HCEC 1CT (cell line): Measurements from ENCODE around the gene SLC15A4.
"Not testable (repeated sequence)": the region's sequence is repeated elsewhere in the genome, so short reads cannot be mapped to it uniquely, and the experiment has no call there.

Experiments used
- DNase-seq: peaks from one replicate; pipeline ENCODE4 v3.0.0-alpha.2; 2017

SLC15A4 gene

DNA sequence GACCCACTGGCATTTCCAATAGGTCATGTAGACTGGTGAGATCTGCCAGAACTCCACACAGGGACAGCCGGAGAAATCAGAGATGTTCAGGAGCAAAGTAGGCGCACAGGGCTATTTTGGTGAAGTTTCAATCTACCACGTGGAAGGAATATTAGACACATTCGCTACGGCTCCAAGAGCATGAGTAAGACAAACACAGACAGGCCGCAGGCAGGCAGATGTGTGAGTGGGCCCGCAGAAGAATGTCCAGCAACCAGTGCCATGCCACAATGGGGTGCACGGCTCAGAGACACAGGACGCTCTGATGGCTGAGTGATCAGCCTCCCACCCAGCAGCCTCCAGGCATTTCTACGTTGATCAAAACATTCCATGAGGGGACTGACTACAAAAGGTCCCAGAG is 10.4 kb downstream of the SLC15A4 start:
- DNase-seq = no peak

DNA sequence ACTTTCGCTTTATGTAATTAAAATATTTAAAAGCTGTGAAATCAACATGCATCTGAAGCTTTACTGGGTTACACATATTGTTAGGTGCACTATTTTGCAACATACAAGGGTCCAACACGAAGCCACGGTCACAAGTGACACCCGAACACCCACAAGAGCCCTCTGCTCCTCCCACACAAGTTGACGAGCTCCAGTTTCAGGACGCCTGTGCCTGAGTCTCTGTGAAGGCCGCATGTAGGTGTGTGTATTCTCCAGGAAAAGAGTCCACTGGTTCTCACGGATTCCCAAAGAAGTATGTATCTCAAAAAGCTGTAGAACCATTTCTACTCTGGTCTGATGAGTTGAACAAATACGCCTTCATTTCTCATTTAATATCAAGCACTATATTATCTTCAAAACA is 12.0 kb downstream of the SLC15A4 start:
- no peak for DNase-seq

DNA sequence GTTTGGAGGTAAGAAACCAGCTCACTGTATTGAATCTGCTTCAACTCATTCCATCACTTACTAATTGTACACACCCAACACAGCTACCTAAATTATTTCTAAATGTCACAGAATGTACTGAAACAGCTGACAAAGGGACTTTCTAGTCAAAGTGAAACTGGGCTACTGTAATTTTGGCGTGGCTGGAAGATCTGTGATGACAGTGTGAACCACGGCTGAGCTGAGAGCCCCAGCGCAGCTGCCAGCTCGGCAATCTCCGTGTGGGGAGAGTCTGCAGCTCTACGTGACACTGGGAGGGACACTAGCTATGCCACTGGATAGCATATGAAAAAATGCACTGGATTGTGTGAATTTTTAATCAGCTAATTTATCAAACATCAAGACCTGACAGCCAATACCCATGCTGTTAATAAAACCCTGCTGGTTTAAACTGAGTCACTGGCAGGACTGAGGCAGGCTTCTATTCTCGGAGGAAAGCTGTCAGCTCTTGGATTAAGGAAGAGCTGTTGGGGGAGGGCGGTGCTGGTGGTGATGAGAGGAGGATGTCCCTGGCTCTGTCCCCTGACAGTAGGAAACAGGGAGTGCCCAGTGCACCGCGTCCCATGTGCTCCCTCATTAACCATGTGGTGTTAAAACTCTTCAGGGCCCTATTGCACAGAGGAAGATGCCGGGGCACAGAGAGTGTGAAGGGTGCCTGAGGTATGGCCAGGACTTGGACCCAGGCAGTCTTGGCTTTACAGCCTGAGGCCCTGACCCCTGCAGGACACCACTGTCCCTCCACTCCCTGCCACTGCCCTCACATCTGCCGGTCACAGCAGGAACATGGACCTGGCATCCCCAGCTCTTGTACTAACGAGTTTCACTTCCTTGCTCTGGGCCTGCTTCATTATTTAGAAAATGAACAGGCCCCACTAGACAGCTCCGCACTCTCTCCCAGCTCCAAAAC is 13.3 kb downstream of the SLC15A4 start:
- peak; percentile 25 for DNase-seq

DNA sequence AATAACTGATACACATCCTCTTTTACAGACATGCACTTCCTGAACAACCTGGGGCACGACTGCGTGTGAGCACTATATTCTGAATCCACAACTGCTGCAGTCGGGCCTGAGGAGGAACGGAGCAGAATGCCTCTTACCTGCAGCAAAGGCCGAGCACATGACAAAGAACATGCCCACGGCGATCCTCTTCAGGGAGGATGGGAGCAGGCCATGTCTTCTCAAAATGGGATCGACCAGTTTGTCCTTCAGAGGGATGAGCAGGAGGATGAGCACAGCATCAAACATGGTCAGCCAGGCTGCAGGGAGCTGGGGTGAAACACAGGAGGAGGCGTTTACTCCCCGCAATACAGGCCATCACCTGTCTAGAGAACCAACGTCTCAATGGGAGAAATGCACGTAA is 15.1 kb downstream of the SLC15A4 start:
- DNase-seq = no peak

DNA sequence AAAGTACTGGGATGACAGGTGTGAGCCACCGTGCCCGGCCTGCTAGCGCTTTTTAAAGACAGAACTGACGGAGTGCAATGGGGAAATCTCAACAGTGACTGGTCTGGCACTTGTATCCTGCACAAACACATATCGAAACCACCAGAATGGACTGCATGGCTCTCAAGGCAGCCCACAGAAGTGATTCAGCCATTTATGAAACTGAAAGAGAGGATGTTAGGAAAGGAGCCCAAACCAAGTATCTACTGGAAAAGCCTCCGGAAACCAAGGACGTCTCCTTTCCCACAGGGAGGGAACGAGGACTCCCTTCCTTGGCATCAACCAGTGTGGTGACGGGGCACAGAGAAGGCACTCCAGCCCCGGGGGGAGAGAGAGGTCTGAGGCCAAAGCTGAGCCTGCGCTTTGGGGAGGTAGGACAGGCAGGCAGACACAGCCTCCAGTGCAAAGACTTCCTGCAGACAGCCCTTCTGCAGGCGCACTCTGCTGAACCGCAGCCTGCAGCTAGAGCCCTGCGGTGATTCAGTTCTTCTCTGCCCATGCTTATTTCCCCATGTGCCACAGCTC is 16.5 kb downstream of the SLC15A4 start:
- no peak for DNase-seq

DNA sequence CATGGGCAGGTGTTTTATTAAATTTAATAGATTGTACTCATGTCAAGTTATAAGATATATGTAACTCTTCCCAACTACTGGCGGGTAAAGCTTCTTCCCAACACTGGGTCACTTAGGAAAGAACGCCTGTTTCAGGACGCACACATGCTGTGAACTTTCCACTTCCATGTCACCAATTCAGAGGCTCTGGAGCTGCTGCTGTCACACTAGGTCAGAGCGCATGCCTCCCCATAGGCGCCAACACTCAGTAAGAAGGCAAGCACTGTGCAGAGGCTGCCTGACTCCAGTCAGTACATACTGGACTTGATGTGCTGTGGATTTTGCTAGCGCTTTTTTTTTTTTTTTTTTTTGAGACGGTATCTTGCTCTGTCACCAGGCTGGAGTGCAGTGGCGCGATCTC is 17.2 kb downstream of the SLC15A4 start:
- DNase-seq = no peak

DNA sequence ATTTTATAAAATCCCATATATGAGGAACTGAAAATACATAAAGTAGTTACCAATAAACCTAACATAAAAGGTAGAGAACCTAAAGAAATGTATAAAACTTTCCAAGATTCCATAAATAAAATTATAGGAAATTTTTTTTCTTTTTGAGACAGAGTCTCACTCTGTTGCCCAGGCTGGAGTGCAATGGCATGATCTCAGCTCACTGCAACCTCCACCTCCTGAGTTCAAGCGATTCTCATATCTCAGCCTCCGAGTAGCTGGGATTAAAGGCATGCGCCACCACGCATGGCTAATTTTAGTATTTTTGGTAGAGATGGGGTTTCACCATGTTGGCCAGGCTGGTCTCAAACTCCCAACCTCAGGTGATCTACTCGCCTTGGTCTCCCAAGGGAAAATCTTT is 18.4 kb downstream of the SLC15A4 start:
- DNase-seq = not testable (repeated sequence)

DNA sequence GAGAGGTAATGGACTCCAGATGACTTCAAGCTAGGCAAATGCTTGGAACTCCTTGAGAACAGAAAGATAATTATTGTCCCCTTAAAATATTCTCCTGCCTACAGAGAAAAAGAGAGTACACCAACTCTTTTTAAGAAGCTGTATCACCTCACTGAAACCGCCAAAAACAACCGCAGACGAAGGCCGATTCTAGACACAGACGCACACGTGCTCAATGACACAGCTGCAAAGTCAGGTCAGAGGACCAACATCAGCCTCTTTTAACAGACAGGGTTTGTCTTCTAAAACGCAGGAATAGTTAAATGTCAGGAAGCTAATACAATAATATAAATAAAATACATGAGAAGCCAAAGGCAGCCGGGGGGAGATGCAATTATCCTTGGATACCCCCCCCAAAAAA is 19.0 kb downstream of the SLC15A4 start:
- DNase-seq = no peak

DNA sequence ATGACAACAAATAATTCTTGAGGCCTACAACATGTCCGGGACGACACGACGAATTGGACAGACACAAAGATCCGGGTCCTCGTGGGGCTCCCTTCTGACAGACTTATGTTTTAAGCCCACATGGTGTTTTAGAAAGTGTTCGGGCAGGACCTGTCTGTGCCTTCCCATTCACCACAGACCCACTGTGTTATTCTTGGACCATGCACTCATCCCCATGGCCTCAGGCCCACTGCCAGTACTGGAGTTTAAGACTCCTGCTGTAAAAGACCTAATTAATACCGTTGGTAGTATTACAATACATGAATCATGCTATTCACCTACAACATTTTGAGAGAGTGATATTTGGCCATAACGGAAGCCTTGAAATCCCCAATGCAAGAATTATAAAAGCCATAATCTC is 20.0 kb downstream of the SLC15A4 start:
- DNase-seq = no peak

DNA sequence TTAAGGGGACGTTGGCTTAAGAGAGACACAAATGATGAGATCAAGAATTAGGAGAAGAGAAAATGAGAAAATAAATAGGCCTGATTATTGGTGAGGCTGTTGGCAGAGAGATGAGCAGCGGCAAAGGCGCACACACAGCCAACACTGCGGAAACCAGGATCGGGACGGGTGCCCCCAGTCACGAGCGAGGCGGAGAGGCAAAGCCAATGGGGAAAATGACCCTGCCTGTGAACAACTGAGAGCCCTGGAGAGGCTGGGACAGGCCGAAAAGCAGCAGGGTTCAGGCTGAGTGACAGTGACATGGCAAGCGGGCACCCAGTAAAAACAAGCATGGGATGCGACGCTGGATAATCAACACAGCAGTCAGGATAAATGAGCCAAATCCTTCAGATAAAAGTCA is 21.0 kb downstream of the SLC15A4 start:
- DNase-seq = no peak

DNA sequence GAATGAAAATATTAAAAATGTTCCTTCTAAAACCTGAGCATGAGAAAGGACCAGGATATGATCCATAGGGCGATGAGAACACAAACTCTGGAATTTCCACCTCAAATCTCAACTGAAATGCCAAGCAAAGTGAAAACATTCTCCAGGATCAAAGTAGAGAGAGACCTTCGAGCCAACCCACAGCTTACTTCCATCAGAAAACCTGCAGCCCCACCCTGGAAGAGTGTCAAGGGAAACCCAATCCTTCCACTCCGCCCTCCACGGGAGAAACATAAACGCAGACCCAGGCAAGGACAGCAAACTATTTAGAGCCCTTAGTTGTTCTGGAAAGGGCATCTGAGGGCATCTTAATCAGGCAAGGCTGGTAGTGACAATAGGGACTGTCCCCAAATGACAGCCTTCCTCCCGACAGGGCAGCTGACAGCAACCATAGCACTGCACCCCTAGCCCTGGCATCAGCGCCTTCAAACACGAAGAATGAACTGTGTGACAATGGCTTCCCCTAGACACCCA is 21.8 kb downstream of the SLC15A4 start:
- DNase-seq = peak; percentile 53

DNA sequence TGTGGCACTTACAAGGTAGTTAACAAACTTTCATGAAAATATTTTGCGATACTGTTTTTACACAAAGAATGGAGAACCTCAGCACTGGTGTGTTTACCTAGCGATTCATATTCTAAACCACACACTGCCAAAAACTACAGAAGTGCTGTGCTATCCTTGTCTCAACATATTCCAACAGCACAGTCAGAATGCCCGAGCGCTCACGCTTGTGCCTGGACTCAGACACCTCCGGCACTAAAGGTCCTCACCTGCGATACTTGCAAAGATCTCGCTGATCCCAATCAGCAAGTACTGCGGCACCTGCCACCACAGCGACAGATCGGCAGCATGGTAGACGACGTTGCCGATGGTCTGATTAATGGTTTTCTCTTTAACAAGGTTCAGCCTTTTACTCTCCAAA is 23.2 kb downstream of the SLC15A4 start:
- no peak for DNase-seq

DNA sequence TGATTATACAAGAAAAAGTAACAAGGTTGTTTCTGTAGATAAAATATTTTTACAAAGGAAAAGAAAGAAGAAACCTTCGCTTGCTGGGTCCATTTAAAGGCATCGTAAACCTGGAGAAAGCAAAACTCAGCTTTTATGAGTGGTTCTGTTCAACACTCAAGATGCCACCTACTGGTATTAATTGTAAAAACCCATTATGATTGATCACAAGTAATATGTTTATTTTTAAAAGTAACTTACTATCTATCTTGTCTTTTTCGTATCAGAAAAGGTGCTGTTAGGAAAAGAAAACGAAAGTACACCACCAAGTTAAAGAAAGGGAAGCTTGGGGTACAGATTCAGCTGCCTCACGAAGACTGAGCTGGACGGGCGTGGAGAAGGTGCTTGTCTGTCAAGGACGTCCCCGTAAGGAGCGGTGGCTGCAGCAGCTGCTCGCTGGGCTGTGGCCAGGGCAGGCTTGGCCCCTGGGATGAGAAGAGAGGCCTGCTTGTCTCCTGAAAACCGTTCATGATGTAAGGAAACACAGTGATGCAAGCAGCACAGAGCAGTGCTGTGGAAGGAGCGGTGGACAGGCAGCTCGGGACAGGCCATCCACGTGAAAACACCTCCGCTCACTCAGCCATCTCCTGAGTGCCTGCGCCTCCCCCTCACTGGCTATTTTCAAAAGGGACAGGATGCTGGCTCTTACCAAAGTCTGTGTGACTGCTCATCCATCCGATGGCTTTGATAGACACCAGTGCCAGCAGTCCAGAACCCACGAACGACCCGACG is 25.0 kb downstream of the SLC15A4 start:
- DNase-seq = no peak

DNA sequence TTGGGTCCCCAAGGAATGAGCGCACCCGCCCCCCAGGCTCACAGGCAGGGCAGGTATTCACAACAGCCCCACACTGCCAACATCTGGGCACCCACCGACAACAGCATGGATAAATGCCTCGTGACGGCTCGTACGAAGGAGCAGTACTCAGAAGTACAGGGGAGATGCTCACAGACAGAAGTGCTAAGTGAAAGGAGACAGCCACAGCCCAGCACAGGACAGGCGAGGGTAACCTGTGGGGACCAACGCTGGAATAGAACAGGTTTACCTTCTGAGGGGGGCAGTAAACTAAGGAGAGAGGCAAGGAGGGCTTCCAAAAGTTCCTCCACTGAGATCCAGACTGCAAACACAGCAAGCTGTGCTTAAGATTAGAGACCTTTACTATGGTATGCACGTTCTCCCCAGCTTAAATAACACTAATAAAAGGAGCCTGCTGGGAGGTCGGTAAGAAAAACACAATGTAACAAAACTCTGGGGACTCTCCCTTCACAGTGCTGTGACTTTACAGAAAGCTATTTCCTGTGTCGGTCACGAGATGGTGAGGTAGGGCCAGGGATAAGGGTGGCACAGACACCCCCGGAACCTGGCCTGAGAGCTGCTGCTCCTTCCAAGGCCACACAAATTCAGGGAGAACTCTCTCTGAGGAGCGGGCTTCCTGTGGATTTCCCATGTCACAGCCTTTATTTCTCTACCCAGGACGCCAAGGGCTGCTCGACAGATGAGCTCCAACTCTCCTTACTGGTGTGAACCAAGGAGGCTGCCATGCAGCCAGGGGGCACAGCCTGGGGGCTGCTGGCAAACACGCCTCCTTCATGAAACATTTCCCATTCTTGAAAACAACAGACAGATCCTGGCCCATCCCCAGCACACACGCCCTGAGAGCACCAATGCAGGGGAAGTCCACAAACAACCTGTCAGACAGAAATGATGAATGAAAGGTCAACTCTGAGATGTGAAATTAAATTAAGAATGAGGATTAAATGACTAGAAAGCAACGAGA is 26.3 kb downstream of the SLC15A4 start:
- DNase-seq = peak; percentile 66

DNA sequence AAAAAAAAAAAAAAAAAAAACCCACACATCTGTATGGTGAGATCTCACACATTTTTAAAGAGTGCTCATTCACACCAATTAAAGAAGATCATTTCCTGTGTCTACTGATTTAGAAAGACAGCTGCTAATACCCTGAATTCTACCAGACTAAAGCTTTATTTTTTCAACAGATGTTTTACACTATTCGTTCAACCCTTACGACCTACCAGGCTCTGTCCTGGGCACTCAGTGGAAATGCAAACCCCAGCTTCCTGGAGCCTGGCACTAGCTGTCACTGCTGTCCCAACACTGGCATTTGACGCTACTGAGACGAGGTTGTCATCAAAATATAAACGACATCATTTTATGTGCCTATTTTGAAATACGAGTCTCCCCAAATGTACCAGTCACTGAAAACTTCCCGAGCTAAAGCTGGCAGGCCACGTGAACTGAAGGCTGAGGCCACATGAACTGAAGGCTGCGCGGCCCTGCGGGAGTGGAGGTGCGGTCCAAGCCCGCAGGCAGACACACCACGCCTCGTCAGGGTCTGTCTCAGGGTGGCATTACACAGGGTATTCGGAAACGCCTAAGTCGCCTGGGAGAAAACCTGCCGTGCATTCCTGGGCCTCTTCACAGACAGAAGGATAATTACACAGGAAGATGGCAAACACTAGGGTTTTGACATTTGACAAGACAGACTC is 27.2 kb downstream of the SLC15A4 start:
- DNase-seq = no peak

DNA sequence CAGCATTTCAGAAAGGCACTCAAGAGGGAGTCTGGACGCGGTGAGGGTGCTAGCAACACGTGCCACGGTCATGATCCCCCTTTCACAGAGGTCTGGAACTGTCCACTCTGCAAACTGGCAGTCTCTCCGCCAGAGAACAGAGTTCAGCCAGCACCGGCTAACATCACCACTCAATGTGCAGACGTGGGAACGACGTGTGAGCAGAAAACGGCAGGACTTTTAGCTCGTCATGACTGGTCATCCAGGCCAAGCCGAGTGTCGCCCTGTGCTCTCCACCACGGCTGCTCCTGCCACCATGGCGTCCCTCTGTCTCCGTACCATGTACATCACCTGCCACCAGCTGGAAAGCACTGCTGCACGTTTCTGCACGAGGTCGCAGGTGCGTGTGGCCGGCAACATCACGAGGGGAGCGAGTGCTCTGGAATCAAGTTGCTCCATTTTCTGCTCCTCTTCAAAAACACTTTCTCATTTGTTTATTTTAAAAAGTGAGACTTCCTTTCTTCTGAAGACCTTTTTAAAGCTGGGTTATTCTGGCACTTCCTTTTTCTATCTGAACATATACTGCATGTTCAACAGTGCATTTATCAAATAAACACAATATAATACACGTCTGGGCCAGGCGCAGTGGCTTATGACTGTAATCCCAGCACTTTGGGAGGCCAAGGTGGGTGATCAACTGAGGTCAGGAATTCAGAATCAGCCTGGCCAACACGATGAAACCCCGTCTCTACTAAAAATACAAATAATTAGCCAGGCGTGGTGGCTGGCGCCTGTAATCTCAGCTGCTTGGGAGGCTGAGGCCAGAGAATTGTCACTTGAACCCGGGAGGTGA is 28.0 kb downstream of the SLC15A4 start:
- DNase-seq = no peak

DNA sequence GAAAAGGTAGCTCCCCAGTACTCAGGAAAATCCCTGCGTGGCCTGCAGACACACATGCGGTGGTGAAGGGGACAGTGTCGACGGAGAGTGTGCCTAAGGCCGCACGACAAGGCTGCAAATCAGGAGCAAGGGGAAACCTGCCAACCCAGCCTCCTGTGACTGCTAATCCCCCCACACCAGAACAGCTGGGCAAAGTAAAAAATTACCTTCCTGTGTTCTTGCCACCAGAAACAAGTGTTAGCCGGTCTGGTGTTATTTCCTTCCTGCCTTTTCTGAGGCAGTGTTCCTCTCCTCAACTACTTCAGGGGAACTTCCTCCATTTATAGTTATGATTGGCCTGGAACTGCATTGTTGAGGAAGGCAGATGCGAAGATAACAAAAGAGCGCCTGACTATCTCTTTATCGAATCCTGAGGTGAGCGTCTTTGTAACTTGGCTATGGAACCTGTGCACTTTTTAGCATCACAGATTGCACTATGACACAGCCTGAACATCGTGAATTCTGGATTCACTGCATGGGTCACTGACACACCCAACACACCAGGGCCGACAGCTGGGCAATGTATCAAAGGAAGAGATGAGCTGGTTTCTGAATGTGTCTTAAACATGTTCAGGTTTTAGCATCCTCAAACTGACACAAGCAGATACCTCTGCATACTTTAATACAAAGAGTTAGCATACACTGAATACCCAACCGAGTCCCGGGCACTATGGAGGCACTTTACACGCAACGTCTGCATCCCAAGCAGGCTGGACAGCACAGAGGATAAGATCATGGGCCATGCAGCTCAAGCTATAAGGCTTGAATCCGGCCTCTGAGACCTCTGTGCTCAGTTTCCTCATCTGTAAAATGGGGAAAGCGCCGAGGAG is 28.9 kb downstream of the SLC15A4 start:
- no peak for DNase-seq

DNA sequence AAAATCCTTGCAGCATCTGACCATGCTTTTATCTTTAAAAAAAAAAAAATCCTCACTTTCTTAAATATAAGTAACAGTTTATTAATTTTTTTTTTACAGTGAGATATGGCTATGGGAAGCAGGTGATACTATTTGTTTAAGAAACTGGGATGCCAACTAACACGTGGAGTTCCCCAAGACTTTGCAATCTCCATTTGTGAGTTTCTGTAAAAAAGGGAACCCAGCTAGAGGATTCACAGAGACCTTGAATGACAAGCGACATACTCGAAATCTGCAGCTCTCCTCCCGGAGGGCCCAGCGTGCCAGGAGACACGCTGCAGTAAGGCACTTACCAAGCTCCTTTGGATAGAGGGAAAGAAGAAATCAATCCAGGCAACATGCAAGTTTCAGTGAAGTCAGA is 30.1 kb downstream of the SLC15A4 start:
- DNase-seq = no peak

DNA sequence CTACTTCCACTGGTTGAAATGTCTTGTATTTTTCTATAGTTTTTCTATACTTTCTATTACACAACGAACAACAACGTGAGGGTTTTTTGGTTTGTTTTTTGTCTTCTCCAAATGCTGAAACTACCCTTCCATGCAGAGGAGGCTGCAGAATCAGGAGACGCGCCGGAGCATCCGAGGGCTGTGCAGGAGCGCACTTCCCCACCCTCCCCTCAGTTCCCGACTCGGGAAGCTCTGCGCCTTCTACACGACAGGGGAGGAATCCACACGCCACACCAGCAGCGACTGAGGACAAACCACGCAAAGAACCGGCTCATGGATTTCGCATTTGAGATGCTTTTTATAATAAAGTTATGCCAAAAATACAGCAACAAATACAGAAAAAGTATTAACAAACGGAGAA is 30.9 kb downstream of the SLC15A4 start:
- no peak for DNase-seq

DNA sequence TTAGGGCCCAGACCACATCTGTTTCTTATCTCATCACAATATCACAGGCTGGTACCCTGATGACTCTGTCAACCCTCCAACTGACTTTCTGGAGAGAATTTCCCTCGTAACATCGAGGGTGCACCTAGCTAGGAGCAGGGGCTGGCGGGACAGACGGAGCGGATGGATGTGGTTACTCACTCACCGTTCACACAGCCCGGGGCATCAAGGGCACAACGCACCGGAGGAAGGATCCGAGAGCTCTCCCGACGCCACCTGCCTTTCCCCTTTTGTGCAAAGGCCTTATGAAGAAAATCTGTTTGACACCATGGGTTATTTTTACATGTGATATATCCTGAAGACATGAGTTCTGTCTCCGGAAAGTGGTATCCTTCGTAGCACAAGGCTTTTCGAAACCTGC is 31.4 kb downstream of the SLC15A4 start:
- DNase-seq = no peak
